HG02610 (cell line): ENCODE measurements around the gene MAML1.

Experiments used
- ATAC-seq: cut with Tn5 transposase; IDR thresholded peaks from one replicate; pipeline ENCODE4 v1.9.1; 2021; ENCODE audit warnings: mild to moderate bottlenecking, moderate library complexity; ENCODE audit not compliant: unreplicated experiment

The MAML1 gene

GRCh38 chr5:179802207-179802883, 69.7 kb downstream of the MAML1 start:
- no peak for ATAC-seq

DNA sequence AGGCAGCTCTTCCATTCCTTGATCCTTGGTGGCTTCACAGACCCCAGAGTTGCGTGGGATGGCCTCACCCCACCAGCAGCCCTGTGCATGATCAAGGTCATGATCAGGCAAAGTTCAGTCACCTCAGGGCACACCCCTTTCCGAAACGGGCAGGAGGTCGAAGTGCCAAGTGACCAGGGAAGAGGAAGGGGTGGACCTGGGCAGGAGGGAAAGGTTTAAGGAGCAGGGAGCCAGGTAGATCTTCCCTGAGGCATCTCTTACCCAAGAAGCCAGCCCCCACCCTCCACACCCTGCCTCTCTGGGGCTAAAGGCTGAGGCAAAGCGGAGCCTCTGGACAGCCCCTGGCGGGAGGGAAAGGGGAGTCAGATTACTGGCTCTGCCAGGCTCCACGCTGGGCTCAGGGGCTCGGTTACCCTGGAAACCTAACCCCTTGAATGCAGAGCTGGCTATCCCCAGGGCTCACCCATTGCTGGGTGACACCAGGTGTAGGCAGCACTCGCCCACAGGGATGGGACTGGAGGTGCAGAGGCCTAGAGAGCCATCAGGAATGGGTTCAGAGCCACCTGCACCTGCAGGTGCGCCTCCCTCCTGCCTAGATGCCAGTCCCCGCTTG, 70.4 kb downstream of the MAML1 start:
- no peak for ATAC-seq

DNA sequence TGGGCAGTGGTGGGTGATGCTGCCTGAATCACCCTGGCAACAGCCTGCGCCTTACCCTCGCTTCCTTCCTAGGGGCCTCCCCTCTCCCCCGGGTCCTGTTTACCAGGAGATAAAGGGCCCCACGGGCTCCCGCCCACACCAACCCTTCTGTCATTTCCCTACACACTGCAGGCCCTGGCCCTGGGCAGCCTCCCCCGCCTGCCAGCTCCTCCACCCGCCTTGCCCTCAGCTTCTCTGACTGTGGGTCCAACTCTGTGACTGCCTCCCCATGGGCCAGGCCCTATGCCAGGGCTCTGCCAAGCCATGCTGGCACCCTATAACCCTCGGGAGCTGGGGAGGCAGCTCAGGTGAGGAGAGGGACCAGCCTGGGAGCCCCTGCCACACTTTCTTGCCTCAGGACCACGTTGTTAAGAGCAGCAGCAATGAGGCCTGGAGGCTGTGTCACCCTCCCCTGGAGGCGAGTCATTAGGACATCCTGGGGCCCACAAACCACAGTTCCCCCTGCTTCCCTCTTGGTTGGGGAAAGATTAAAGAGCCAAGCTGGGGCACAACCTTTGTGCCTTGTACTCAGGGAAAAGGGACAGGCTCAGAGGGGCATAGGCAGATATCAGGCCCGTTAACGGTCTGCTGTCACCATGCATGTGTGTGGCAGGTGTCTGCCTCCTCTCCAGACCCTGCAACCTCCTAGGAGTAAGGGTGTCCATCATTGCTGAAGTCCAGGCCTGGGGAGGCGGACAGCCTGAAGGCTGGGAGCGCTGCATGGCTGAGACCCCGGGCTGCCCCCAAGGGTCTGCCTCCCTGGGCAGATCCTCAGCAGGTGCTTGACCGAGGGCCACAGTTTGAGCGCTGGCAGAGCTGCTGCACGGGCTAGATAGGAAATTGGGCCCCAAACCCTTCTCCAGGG, 71.3 kb downstream of the MAML1 start:
- ATAC-seq, result no peak

GRCh38 chr5:179804555-179804947, 71.9 kb downstream of the MAML1 start:
- ATAC-seq, result no peak

GRCh38 chr5:179805070-179805528, 72.5 kb downstream of the MAML1 start:
- no peak for ATAC-seq

DNA sequence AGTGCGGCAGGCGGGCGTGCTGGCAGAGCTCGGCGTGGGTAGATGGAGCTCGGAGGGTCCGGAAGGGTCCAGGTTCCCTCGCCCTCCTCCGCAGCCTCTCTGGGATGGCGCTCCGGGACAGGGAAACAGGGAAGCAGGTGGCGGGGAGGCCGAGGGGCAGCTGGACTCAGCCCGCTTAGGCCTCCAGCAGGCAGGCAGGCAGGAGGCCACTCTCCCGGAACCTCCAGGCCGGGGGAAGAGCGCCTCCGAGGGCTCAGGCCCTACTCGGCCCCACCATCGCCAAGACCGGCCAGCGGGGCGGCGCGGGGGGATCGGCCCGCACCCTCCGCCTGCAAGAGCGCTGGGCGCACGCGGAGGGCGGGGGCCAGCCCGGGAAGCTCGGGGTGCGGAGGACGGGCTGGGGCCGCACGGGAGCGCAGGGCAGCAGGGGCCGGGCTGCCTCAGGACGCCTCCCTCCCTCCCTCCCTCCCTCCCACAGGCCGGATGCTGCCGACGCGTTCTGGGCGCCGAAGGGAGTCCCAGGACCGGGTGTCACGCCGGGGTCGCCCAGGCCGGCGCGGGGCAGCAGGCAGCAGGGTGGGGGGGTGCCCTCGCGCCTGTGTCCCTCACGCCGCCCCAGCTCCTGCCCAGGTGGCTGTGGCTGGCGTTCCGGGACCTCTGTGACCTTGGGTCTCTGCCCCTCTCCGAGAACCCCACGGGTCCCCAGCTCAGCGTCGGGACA, 73.1 kb downstream of the MAML1 start:
- ATAC-seq, result peak; percentile 13

- ATAC-seq, result peak; percentile 73
Measured at GRCh38 chr5:179806250-179807048, 73.8 kb downstream of the MAML1 start, which contains the start of gene MGAT4B. Gene MGAT4B (minus strand): TSS chr5:179806866. CDS start chr5:179806583, 283 bp downstream.

- ATAC-seq, result no peak
Measured at GRCh38 chr5:179812135-179812825, 79.7 kb downstream of the MAML1 start.

DNA sequence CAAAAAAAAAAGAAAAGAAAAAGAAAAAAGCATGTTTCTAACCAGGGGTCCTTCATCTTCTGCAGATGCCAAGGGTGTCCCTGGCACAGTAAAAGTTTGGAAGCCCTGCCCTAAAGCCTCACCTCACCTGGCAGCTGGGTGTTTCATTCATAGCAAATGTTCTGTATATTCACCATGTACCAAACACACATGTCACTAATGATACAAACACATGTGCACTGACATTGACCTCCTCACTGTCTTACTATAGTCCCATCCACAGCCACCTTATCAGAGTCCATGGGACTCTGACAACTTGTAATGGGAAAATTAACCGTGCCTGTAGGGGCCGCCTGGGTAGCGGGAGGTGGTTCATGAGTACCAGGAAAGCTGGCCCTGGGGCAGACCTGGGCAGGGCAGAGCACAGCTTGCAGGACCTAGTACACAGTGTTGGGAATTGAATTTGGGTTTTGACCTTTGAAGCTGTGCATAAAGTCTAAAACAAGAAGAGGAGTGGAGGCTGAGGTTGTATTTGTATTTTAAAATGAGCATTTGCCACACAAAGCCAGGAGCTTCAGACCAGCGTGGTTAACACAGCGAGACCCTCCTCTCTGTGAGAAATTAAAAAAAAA, 80.5 kb downstream of the MAML1 start:
- no peak for ATAC-seq

DNA sequence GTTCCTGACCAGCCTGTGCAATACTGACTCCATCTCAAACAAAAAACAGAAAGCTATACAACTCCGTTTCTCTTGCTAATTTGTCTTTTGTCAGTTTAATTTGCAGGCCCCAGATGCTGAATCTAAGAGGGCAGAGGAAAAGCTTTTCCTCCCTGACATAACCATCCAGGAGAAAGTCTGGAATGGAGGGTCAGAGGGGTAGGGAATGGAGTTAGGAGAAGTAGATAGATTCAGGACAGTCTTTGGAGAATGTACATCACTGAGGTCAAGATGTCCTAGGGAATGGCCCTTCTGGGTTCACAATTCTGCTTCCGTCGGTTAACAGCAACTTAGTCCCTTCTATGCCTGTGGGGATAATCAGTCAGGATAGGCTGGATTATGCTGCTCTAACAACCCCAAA, 81.5 kb downstream of the MAML1 start:
- ATAC-seq, result no peak

- no peak for ATAC-seq
Measured at GRCh38 chr5:179815491-179816249, 83.0 kb downstream of the MAML1 start.

GRCh38 chr5:179816401-179816795, 83.8 kb downstream of the MAML1 start:
- no peak for ATAC-seq

GRCh38 chr5:179816796-179817469, 84.3 kb downstream of the MAML1 start:
- no peak for ATAC-seq

DNA sequence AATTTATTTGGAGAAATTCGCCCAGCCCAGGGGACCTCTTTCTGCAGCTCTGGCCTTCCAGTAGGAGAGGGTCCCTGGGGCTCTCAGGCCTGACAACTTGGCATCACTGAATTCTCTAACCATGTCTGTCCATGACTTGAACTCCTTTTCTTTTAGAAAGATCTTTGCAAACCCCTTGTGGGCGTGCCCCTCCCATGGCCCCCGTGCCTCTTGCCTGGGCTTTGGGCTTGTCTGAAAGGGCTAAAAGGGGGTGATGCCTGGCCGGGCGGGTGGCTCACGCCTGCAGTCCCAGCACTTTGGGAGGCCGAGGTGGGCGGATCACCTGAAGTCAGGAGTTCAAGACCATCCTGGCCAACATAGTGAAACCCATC, 84.8 kb downstream of the MAML1 start:
- ATAC-seq, result no peak

GRCh38 chr5:179817890-179818745, 85.5 kb downstream of the MAML1 start:
- no peak for ATAC-seq

GRCh38 chr5:179818746-179819295, 86.2 kb downstream of the MAML1 start:
- ATAC-seq, result peak; percentile 64
